Esophagus muscularis mucosa (tissue), 4 donors: ENCODE measurements around the gene TNFRSF11A. TPM values are rescaled to one million over a fixed set of nuclear protein-coding genes. Genes with fewer than 3 reads are reported as not detected.

Experiments used
- DNase-seq: peaks from one replicate; pipeline ENCODE4 v3.0.0-alpha.2; 2017; ENCODE audit errors: extremely low spot score
- H3K27ac ChIP-seq, 4 donors: fragments of 200-600 bp; sonication (generic); replicated peaks in 1 of 4; 1 replicate in 3 of 4; 2 replicates in 1 of 4; pipeline ENCODE4 v1.5.1; 2016 to 2019; ENCODE audit warnings: mild to moderate bottlenecking in 1 of 4
- H3K27me3 ChIP-seq, 4 donors: fragments of 200-600 bp; sonication (generic); one replicate each; pipeline versions ENCODE4 v1.5.1 to v1.6.0; 2016 to 2019
- H3K36me3 ChIP-seq, 4 donors: fragments of 200-600 bp; sonication (generic); one replicate each; pipeline ENCODE4 v1.5.1; 2016 to 2019
- H3K4me1 ChIP-seq, 4 donors: fragments of 200-600 bp; sonication (generic); one replicate each; pipeline ENCODE4 v1.5.1; 2016 to 2019
- H3K4me3 ChIP-seq, 4 donors: fragments of 200-600 bp; sonication (generic); 1 replicate in 2 of 4; 2 replicates in 2 of 4; pipeline ENCODE4 v1.5.1; 2016 to 2019; ENCODE audit warnings: mild to moderate bottlenecking in 4 of 4, moderate library complexity in 1 of 4
- H3K9me3 ChIP-seq, 4 donors: fragments of 200-600 bp; sonication (generic); 1 replicate in 3 of 4; 2 replicates in 1 of 4; pipeline ENCODE4 v1.5.1; 2016 to 2019
- CTCF ChIP-seq, 3 experiments: fragments of 200-600 bp in 2 of 3; fragments of 450-650 bp in 1 of 3; sonication (generic) in 2 of 3; IDR thresholded peaks; one replicate each; pipeline ENCODE4 v1.5.1; 2017 to 2019; ENCODE audit warnings: antibody characterized with exemption in 3 of 3, mild to moderate bottlenecking in 2 of 3, moderate library complexity in 1 of 3
- EP300 ChIP-seq: sonication (generic); formaldehyde crosslinking; IDR thresholded peaks from one replicate; pipeline ENCODE4 v1.6.1; 2017; ENCODE audit warnings: antibody characterized with exemption
- POLR2A ChIP-seq: fragments of 450-650 bp; IDR thresholded peaks from one replicate; pipeline ENCODE4 v1.6.1; 2017; ENCODE audit warnings: antibody characterized with exemption, moderate library complexity, mild to moderate bottlenecking, low read depth
- POLR2AphosphoS5 ChIP-seq, 2 donors: sonication (generic); formaldehyde crosslinking; IDR thresholded peaks; one replicate each; pipeline ENCODE4 v1.6.1; 2017; ENCODE audit warnings: antibody characterized with exemption in 2 of 2
- WGBS: methylation state at CpG from one replicate; pipeline ENCODE4 v1.1.5; 2018; 5-methylcytosine and 5-hydroxymethylcytosine counted together
- intact Hi-C: fragments of 100-400 bp; cut with DNase I; formaldehyde crosslinking; loops from one replicate; pipeline ENCODE4 v1.15.1; 2023
- total RNA-seq, 4 donors: library from RNA; depleted of rRNA; stranded (reverse); fragments of >200 nt; gene quantifications; one replicate each; pipeline versions ENCODE4 v1.1.0 to v1.2.1, GENCODE V29; 2016

Gene TNFRSF11A
- total RNA-seq, 4 donors from 2014 or later, result 1.2 to 3.9 (median 2.0) TPM

- no peak overlapping the region for H3K4me3 ChIP-seq
- no peak overlapping the region for H3K27ac ChIP-seq
- TF ChIP-seq CTCF (IDR thresholded peaks at IDR 0.05), result no peak
- TF ChIP-seq POLR2A, result no peak
- no peak for TF ChIP-seq EP300
- TF ChIP-seq POLR2AphosphoS5 (IDR thresholded peaks at IDR 0.05), result no peak
- no peaks in the 10 kb centered on the region for H3K36me3 ChIP-seq
- no peaks in the 10 kb centered on the region for H3K9me3 ChIP-seq
- no peaks in the 10 kb centered on the region for H3K4me1 ChIP-seq
- intact Hi-C loops, result no loop called here
- 93% methylated on average over 2 of the region's 2 CpGs for WGBS
- H3K27me3 ChIP-seq, result no peaks in the 10 kb centered on the region
- no peak for DNase-seq
These were observed 20.8 kb downstream of the TNFRSF11A start for GRCh38 chr18:62345909-62346308.

DNA sequence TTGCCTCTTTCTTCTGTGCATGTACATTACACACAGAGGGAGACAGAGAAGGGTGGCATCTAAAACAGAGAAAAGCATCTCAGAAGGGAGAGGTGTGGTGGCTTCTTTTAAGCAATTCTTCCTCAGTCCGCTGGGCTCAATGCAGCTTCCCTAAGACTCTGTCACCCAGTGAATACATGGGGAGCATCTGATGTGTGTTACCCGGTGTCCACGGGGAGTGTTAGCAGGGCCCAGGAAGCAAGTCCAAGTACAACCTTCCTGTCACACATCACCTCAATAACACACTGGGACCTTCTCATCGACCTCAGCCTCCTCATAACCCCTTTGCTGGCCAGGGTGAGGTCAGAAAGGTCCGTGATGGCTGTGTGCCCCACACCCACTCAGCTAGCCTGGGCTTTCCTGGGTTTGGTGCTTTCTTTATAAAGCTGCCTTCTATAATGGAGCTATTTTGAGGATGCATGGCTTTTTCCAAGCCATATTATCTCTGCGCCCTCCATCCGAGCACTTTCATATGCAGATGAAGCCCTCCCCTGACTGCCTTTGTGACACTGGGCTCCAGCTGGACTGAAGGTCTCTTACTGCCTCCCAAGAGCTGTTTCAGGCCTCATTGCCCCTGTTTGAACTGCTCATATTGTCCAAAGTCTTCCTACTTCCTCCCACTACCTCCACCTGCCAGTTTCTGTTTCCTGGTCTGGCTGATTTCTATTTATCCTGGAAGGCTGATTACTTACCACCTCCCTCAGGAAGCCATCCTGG is 21.4 kb downstream of the TNFRSF11A start:
- DNase-seq, result no peak
- Histone ChIP-seq H3K27me3 (no peaks in the 10 kb centered on the region), H3K27ac (no peak overlapping the region), H3K4me3 (no peak overlapping the region), H3K9me3 (no peaks in the 10 kb centered on the region), H3K36me3 (no peaks in the 10 kb centered on the region), H3K4me1 (no peaks in the 10 kb centered on the region)
- intact Hi-C loops, result no loop called here
- TF ChIP-seq POLR2A, result no peak
- no peak for TF ChIP-seq EP300
- no peak for TF ChIP-seq CTCF (IDR thresholded peaks at IDR 0.05)
- no peak for TF ChIP-seq POLR2AphosphoS5 (IDR thresholded peaks at IDR 0.05)
- WGBS, result 89% methylated on average over 4 of the region's 7 CpGs

- no peaks in the 10 kb centered on the region for H3K9me3 ChIP-seq
- intact Hi-C loops, result no loop called here
- no peak for TF ChIP-seq POLR2AphosphoS5 (IDR thresholded peaks at IDR 0.05)
- H3K27ac ChIP-seq, result no peak overlapping the region
- no peak overlapping the region for H3K4me3 ChIP-seq
- no peaks in the 10 kb centered on the region for H3K27me3 ChIP-seq
- H3K4me1 ChIP-seq, result no peaks in the 10 kb centered on the region
- DNase-seq, result no peak
- WGBS, result 63% methylated on average over 6 of the region's 6 CpGs
- H3K36me3 ChIP-seq, result no peaks in the 10 kb centered on the region
These were observed 22.0 kb downstream of the TNFRSF11A start for GRCh38 chr18:62347089-62347506.

GRCh38 chr18:62348474-62348873 is 23.4 kb downstream of the TNFRSF11A start:
- 88% methylated on average over 4 of the region's 4 CpGs for WGBS
- Histone ChIP-seq H3K27ac (no peak overlapping the region), H3K4me3 (no peak overlapping the region), H3K9me3 (no peaks in the 10 kb centered on the region), H3K4me1 (no peaks in the 10 kb centered on the region), H3K36me3 (no peaks in the 10 kb centered on the region), H3K27me3 (no peaks in the 10 kb centered on the region)
- TF ChIP-seq POLR2AphosphoS5 (IDR thresholded peaks at IDR 0.05) (no peak), EP300 (no peak), POLR2A (no peak), CTCF (IDR thresholded peaks at IDR 0.05) (no peak)
- no peak for DNase-seq
- intact Hi-C loops, result no loop called here

DNA sequence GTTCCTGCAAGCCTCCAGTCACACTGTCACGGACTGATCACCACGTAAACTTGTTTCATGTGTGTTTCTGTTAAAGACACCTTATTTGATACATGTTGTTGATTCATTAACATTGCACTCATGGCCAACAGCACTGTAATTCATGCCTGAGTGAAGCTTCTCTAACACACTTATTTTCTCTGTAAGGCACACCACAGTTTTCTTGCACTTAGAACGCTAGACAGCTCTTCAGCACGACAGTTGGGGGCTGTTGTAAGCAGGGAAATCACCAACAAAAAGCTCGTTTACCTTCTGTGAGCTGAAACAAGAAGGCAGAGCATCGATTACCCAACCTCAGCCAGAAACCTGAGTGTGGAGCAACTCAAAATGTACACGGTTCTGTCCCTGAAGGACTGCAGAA is 28.1 kb downstream of the TNFRSF11A start:
- DNase-seq, result no peak
- Histone ChIP-seq H3K27ac (no peak overlapping the region), H3K4me1 (no peaks in the 10 kb centered on the region), H3K4me3 (no peak overlapping the region), H3K27me3 (no peaks in the 10 kb centered on the region), H3K9me3 (no peaks in the 10 kb centered on the region), H3K36me3 (no peaks in the 10 kb centered on the region)
- 67% methylated on average over 7 of the region's 7 CpGs for WGBS
- intact Hi-C loops, result no loop called here
- no peak for TF ChIP-seq POLR2AphosphoS5 (IDR thresholded peaks at IDR 0.05)
- TF ChIP-seq CTCF (IDR thresholded peaks at IDR 0.05), result no peak
- TF ChIP-seq EP300, result no peak
- no peak for TF ChIP-seq POLR2A
